Activated T-cell treated with anti-CD3 and anti-CD28 coated beads for 24 hours (primary cell): Measurements from ENCODE around the gene GRAMD2A.
"Not testable (repeated sequence)": the region's sequence is repeated elsewhere in the genome, so short reads cannot be mapped to it uniquely, and the experiment has no call there.

ENCODE experiments used
- DNase-seq: peaks from one replicate; pipeline ENCODE4 v3.0.0-alpha.2; 2020; ENCODE audit warnings: low read depth

Gene GRAMD2A

GRCh38 chr15:72184165-72184811 is 13.3 kb downstream of the GRAMD2A start:
- no peak for DNase-seq

- no peak for DNase-seq
Observed at GRCh38 chr15:72183781-72184164, 13.8 kb downstream of the GRAMD2A start.

GRCh38 chr15:72182673-72183072 is 14.9 kb downstream of the GRAMD2A start:
- DNase-seq = no peak

GRCh38 chr15:72182244-72182643 is 15.3 kb downstream of the GRAMD2A start:
- no peak for DNase-seq

GRCh38 chr15:72180761-72181324 is 16.7 kb downstream of the GRAMD2A start:
- DNase-seq = no peak

- no peak for DNase-seq
Observed at GRCh38 chr15:72179950-72180581, 17.5 kb downstream of the GRAMD2A start.

- no peak for DNase-seq
Observed at GRCh38 chr15:72178976-72179585, 18.5 kb downstream of the GRAMD2A start.

GRCh38 chr15:72176743-72177142 is 20.8 kb downstream of the GRAMD2A start:
- DNase-seq = no peak

- no peak for DNase-seq
Observed at GRCh38 chr15:72176159-72176558, 21.4 kb downstream of the GRAMD2A start.

- DNase-seq = no peak
Observed at GRCh38 chr15:72175186-72176044, 22.2 kb downstream of the GRAMD2A start.

GRCh38 chr15:72174551-72175165 is 22.9 kb downstream of the GRAMD2A start:
- no peak for DNase-seq

GRCh38 chr15:72173864-72174550 is 23.6 kb downstream of the GRAMD2A start:
- DNase-seq = no peak

GRCh38 chr15:72173401-72173800 is 24.2 kb downstream of the GRAMD2A start:
- no peak for DNase-seq

- DNase-seq = no peak
Observed at GRCh38 chr15:72172796-72173195, 24.8 kb downstream of the GRAMD2A start.

GRCh38 chr15:72171978-72172377 is 25.6 kb downstream of the GRAMD2A start:
- not testable (repeated sequence) for DNase-seq

GRCh38 chr15:72170691-72171090 is 26.9 kb downstream of the GRAMD2A start:
- DNase-seq = no peak

- no peak for DNase-seq
Observed at GRCh38 chr15:72169921-72170611, 27.5 kb downstream of the GRAMD2A start.

- DNase-seq = no peak
Observed at GRCh38 chr15:72169236-72169920, 28.2 kb downstream of the GRAMD2A start.

- DNase-seq = no peak
Observed at GRCh38 chr15:72168808-72169190, 28.8 kb downstream of the GRAMD2A start.
